ENCODE data around the gene TBX6.
A peak's percentile ranks its signal among the peaks of the same experiment; 100 is the strongest.
"Not testable (repeated sequence)": the region's sequence is repeated elsewhere in the genome, so short reads cannot be mapped to it uniquely, and the experiment has no call there.

The TBX6 gene

DNA sequence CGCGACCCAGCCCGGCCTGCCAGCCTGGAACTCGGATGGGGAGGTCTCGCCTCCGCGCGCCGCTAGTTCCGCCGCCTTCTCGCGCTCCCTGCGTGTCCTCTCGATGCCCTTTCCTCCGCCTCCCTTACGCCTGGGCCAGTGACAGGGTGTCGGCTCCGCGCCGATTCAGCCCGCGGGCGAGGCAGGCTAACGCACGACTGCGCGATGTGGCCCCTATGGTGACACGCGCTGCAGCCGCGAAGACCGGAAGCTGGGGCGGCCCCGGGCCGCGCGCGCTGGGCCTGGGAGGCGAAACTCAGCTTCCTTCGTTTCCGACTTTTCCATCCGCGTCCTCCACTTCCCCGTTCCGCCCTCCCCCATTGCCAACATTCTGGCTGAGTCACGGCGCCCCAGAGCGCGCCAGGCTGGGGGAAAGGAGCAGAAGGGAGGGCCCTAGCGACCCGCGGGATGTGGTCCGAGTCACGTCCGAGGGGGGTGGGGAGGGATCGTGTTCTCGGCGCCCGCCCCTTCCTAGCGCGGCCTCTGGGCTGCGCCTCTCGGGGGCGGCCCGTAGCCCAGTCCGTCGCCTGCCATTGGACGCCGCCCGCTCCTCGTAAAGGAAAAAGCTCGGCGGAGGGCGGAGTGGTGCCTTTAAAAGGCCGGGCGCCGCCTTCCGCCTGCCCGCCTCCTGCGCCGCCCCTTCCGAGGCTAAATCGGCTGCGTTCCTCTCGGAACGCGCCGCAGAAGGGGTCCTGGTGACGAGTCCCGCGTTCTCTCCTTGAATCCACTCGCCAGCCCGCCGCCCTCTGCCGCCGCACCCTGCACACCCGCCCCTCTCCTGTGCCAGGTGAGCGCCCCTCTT lies 26.4 kb downstream of the TBX6 start, which contains the start of gene ALDOA:
ALDOA (plus strand) TSS at position 659 of the 841 bp plus-strand sequence. CDS start 1,138 bp downstream, outside the sequence.
- FAIRE-seq, result no peak

DNA sequence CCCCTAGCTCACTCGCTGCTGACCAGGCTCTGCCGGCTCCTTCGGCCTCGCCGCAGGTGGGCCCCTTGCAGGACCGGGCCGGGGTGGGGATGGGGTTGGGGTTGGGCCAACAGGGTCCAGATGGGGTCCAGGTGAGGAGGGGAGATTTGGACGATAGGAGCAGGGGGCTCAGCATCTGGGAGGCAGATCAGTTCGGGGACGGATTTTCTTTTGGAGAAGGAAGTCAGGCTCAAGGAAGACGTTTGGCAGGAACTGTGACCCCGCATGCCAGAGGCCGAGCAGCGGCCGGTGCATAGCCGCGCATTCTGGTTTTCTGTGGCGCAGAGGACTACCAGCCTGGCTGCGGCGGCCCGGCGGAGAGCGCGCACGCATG lies 27.0 kb downstream of the TBX6 start:
- FAIRE-seq, result no peak

DNA sequence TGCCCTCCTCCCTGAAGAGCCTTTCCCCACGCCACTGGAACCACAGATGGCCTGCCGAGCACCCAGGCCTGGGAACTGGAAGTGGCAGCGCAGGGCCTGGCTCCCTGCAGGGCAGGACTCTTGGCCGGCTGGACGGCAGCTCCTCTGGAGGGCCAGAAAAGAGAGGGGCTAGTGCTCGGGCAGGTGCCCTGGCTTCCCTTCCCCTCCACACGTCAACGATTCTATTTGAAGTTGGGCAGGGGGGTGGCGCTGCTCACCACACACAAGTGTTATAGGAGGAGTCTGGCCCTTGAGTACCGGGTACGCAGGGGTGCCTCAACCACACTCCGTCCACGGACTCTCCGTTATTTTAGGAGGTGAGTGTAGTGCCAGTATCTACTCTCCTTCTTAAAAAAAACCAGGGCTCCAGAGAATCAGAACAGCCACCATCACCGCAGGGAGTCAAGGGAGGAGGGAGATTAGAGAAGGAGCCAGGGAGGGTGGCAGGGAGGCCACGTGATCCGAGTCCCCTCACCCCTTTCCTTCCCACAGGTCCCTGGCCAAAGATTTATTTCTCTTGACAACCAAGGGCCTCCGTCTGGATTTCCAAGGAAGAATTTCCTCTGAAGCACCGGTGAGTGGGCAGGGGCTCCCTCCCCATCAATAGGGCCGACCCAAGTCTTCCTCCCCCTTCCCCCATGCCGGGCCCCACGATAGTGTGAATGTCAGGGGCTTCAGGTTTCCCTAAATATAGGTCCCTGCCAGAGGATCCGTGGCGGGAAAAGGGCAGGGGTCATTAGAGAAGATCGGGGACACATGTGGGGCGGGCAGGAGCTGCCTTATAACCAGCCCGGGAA lies 27.6 kb downstream of the TBX6 start:
- no peak for FAIRE-seq

DNA sequence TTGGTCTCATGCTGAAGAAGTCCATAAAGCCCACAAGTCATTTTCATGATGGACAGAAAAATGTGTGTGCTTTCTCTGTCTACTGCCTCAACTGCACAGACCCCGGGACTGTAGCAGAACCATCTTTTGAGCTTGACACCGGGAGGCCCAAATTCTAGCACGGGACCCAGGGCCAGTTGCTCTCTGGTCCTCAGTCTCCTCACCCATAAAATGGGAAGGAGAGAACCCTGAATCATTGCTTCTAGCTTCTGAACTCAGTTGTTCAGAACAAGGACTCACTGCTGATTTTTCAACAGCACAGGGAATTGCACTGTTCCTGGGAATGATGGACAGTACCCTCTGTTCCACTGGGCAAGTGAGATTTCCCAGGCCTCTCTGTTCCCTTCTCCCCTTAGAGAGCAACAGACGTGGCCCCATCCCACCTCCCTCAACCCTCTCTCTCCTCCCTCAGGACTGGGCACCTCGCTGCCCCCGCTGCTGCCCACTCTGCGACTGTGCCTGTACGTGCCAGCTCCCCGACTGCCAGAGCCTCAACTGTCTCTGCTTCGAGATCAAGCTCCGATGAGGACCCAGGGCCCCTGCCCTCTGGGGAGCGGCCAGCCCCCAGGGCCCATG lies 28.3 kb downstream of the TBX6 start:
- no peak for FAIRE-seq

DNA sequence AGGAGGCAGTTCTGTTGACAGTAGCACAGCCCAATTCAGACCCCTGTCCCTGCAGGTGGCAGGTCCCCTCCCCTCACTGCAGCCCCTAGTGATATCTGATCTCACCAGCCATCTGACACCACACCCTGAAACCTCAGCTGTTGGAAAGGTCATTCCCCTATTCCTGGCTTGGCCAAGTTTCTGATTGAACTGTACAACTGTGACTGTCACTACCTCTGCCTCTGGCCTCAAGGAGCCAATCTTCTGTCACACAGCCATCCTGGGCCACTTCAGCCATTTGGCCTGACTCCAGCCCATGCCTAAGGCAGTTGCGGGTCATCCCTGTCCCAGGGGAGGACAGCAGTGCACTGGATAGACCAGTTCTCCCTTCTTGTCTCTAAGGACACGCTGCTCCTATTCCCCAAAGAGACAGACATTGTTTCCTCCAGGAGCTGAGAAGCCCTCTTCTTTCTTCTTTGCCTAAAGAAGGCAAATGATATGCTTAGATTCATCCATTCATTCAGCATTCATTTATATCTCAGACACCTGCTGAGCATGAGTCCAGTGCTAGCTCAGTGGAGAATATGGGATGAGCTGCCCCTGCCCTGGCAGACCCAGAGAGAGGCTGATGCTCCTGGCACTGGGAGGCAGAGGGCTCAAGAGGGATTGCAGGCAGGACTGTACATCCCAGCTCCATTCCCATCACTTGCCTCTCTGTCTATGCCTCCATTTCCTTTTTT lies 30.7 kb downstream of the TBX6 start:
- no peak for FAIRE-seq

DNA sequence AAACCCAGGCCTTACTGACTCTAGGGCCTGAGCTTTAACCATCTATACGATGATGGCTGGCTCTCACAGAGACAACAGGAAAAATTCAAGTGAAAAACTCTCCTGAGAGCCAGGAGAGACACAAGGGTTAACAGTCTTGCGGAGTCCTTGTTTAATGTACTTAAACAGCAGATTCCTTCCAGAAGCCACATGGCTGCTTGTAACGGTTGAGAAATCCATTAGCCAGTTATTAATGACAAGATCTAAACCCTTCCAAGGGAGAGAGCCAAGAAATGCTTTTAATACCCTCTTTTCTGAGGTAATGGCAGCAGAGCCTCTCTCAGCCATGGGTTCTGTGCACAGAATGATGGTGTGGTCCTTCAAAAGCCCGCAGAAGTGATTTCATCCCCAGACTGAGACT lies 31.4 kb downstream of the TBX6 start:
- no peak for FAIRE-seq

DNA sequence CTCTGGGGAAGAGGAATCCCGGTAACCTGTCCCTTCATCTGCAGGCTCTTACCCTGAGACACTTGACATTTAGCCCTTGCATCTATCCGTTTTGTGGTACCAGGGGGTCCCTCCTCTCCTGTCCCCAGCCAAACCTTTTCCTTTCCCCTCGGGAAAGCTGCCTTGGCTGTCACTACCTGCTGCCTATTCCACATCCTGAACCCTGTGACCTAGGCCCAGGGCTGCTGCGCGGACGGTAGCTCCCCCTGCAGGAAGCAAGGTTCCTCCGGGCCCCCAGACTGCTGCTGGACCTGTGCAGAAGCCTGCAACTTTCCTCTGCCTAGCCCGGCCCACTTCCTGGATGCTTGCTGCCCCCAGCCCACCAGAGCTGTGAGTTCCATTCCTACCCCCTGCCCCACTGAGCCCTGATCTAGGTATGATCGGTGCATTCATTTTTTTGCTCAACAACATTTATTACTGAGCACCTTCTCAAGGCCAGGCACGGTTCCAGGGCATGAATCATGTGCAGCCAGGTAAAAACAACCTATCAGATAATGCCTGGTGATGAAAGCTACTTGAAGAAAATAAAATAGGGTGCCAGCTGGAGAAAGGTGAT lies 36.7 kb downstream of the TBX6 start:
- FAIRE-seq, result peak; percentile 27

DNA sequence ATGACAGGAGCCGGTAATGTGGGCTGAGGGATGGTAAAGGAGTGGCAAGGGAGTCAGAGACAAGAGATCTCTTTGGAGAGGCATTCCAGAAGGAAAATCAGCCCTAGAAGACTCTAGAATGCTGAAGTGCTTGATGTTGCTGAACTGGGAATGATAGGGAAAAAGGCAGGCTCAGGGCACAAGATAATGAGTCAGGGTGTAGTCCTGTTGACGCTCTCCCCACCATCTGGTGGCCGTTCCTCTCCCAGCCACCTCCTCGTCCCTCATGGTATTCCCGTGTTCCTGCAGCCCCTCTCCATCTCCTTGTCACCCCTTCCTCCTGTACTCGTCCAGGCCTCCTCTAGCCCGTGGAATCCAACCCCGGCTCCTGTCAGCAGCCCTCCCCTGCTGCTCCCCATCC lies 37.3 kb downstream of the TBX6 start:
- FAIRE-seq, result no peak

DNA sequence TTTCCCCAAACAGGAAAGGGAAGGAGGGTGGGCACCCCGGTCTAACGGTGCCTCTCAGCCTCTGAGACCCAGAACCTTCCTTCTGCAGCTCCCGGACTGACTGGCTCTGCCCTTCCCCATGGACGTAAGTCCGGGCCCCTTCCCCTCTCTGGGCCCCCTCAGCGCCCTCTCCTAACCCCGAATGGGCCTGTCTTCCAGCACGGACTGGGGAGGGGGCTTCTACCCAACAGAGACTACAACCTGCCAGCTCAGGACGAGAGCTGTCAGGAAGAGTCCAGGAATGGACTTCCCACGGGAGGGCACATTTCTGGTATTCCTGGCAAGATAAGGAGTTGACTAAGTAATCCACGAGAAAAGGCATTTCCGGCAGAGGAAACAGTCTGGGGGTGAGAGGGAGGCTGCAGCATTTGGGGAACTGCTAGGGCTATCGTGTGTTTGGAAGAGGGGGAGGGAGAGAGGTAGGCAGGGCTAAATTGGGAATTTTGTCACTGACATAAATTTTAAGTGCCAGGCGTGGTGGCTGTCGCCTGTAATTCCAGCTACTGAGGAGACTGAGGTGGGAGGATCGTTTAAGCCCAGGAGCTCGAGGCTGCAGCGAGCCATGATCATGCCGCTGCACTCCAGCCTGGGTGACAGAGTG lies 38.2 kb downstream of the TBX6 start:
- FAIRE-seq, result no peak

DNA sequence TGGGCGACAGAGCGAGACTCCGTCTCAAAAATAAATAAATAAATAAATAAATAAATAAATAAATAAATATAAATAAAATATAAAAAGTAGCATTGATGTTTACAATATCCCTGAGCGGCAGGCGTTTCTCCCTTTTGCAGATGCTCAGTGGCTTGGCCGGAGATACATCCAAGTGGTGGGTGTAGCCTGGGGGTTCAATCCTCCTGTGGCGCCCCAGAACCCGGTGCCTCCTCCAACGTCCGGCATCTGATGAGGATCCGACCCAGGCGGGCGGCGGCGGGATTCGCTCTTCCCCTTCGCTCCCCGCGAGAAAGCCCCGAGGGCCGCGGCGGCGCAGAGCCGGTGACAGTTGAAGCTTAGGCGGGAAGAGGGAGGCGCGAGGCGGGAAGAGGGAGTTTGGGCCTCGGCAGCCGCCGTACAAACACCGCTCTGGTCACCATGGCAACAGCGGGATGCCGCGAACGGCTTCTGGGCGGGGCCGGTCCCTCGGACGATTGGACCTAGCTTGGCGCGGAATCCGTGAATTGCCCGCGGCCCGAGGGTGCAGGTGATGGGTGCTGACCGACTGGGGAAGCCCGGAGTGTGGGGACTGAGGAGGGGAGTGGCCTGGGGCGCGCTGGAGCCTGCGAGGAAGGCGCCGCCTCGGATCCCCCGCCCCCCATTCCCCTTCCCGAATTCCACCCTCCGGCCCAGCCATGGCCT lies 38.9 kb downstream of the TBX6 start:
- no peak for FAIRE-seq

DNA sequence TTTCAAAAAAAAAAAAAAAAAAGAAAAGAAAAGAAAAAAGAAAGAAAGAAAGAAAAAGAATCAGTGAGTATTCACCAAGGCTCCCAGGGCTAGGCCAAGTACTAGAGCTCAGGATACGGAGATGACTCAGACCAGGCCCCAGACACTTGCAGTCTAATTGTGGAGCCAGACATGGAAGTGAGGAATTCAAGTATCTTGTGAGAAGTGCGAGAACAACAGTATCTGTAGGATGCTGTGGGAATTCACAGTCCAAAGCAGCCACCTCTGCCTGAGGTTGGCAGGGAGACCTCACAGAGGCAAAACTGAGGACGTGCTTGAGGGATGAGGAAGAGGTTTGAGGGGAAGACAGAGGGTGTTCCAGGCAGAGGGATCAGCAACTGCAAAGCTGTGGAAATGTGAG lies 40.2 kb downstream of the TBX6 start:
- FAIRE-seq, result no peak

DNA sequence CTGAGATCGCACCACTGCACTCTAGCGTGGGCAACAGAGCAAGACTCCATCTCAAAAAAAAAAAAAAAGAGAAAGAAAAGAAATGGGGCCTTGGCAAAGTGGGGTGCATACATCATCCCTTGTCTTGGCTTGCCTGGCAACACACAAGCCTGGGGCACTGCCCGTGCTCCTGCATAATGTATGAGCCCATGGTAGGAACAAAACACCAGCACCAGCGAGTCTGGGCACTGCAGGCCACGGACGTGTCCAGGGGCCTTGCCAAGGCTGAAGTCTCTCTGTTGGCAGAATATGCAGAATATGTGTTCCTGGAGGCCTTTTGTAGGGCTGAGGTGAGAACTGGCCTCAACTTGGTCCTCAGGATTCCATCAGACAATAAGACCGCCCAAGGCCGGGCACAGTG lies 41.9 kb downstream of the TBX6 start:
- FAIRE-seq, result no peak

DNA sequence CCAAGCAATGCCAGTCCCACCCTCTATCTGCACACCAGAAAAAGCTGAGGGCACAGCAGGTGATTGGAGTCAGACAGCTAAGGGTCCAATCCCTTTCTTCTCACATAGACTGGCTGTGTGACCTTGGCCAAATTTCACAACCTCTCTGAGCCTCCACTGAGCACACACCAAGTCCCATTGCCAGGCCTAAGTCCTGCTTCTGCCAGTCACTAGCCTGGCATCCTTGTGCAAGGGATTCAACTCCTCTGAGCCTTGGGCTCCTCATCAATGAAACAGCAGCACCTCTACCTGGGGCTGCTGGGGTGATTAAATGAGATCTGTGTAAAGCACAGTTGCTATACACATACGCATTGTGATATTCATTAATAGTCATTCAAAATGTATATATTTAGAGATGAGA lies 45.1 kb downstream of the TBX6 start:
- FAIRE-seq, result no peak

DNA sequence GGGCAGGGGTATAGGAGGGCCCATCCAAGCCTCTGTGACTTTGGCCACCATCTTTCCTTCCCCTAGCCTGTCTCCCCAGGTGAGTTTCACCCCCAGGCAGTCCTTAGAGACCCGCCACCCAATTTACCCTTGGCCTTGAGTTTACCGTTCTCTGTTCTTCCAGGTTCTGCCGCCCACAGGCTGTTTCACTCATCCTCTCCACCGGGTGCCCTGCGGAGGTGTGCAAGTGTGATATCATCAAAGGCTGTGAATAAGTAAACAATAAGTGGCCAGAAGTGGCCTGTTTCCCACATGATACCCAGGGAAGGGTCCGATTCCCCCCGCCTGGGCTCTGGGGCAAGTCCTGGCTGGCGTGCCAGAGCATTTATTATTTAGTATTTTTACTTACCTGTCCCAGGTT lies 45.5 kb downstream of the TBX6 start:
- FAIRE-seq, result no peak

DNA sequence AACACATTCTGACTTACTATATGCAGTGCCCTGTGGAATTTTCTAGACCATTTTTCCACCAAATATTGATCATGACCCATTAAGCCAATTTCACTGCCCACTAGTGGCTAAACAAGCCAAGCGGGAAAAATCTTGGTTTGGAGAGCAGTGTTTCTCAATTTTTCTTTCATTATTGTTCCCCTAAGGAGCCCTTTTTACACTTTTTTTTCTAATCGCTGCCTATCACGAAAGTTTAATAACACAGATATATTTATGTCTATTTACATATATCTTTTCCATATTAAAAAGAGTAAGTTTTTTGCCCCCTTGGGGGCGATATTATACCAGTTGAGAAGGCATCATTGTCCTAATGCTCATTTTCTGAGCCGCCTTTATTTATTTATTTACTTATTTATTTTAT lies 49.9 kb downstream of the TBX6 start:
- peak; percentile 58 for FAIRE-seq

DNA sequence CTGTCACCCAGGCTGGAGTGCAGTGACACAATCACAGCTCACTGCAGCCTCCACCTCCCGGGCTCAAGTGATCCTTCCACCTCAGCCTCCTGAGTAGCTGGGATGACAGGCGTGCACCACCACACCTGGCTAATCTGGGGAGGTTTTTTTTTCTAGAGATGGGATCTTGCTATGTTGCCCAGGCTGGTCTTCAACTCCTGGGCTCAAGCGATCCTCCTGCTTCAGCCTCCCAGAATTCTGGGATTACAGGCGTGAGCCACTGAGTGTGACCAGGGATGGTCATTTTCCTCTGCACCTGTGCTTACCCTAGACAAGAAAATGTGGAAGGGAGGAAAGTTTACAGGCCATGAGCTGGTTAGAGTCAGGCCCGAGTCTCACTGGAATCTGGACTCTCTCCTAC lies 51.0 kb downstream of the TBX6 start:
- FAIRE-seq, result not testable (repeated sequence)

DNA sequence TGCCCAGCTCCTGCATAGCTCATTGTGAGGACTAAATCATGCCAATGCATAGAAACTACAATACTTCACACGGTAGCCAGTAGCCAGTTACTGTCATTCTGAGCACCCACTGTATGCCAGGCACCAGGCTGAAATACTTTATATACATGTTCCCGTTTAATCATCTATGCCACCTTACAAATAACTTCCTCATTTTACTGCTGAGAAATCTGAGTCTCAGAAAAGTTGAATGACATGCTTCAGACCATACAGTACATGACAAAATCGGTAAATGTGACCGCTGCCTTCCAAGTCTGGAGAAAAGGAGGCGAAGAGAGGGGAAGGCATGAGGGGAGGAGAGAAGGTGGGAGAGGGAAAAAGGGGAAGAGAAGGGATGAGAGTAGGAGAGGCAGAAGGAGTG lies 51.5 kb downstream of the TBX6 start:
- no peak for FAIRE-seq

Measured in islet of Langerhans (tissue), 1 donor.